HG03025 (cell line): Measurements from ENCODE around the gene TOR4A.
"Not testable (repeated sequence)": the region's sequence is repeated elsewhere in the genome, so short reads cannot be mapped to it uniquely, and the experiment has no call there.

ENCODE experiments used
- ATAC-seq: cut with Tn5 transposase; IDR thresholded peaks from one replicate; pipeline ENCODE4 v1.9.1; 2021; ENCODE audit warnings: mild to moderate bottlenecking, moderate library complexity; ENCODE audit not compliant: unreplicated experiment, low FRiP score

TOR4A gene

GRCh38 chr9:137315581-137316011 is 38.1 kb downstream of the TOR4A start:
- ATAC-seq = no peak

GRCh38 chr9:137316012-137316981 is 38.8 kb downstream of the TOR4A start:
- ATAC-seq = no peak

DNA sequence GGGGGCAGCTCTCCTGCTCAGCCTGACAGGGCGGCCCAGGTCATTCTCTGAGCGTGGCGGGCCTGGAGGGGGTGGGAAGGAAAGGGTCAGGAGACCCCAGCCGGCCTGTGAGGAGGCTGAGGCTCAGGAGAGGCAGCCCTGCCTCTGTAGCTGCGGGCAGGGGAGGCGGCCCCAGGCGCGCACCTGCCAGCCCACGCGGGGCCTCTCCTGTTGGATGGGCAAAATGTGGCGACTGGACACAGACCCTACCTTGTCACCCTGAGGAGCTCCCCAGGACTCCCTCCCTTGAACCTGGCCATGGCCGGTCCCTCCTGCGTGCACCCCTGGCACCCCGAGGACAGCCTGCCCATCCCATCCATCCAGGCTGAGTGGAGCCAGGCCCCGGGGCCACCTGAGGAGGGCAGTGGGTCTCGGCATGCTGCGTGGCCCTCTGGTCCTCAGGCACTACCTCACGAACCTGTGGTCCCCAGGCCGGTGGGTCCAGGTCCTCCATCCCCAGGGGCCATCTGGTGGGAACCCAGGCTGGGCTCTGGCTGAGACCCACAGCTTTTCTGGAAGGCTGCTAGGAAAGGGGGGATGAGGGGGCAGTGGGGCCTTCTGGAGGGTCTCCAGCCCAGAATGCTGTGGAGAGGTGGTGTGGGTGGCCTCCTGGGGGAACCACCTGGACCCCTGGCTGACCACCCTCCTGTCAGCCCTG is 39.6 kb downstream of the TOR4A start:
- no peak for ATAC-seq

GRCh38 chr9:137317718-137318511 is 40.4 kb downstream of the TOR4A start:
- ATAC-seq = no peak

DNA sequence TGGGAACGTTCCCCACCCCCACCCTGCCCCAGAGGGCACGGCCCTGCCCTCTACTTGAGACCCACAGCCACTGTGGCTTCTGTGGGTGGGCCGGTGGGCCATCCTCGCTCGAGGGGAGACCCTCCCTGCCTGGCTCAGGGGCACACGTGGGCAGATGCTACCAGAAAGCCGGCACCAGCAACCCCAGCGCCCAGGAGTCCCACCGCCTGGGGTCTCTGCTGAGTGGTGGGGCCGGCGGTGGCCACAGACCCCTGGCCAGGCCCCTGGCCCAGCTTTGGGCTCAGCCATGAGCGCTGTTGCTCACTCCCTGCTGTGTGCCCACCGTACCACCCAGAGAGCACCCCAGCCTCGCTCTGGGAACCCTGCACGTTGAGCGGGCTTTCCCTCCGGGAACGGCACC is 41.1 kb downstream of the TOR4A start:
- no peak for ATAC-seq

- no peak for ATAC-seq
These were observed 41.6 kb downstream of the TOR4A start for GRCh38 chr9:137319011-137319738.

- no peak for ATAC-seq
These were observed 42.4 kb downstream of the TOR4A start for GRCh38 chr9:137319739-137320551.

DNA sequence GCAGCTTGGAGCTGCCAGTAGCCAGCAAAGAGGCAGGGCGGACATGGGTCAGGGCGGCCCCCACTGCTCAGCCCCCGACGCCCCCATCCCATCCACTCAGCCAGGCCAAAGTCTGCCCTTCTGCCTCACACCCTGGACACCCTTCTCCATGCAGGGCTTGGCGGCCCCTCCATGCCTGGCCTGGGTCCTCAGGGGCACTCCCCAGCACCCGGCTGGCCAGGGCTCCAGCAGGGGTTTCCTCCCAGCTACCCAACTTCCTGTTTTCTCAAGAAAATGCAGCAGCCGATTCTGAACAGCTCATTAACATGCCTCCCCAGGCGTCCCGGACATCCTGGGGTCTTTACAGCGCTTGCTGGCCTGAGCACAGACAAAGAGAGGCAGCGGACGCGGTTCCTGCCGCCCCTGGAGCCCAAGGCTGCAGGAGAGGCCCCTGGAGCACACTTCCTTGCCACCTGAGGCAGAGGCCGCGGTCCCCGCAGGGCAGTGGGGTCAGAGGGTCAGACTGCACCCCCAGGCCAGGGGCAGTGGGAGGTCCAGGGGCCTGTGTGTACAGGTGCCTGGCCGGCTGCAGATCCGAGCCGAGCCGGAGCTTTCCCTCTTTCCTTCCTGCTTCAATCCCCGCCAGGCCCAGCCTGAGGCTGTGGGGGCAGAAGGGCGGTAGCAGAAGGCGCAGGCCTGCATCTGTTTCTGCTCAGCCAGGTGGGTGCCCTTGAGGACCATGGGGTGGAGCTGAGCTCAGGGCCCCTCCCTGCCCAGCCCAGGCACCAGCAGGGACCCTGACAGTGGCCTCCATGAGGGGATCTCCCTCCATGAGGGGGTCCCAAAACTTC is 43.2 kb downstream of the TOR4A start:
- ATAC-seq = no peak

DNA sequence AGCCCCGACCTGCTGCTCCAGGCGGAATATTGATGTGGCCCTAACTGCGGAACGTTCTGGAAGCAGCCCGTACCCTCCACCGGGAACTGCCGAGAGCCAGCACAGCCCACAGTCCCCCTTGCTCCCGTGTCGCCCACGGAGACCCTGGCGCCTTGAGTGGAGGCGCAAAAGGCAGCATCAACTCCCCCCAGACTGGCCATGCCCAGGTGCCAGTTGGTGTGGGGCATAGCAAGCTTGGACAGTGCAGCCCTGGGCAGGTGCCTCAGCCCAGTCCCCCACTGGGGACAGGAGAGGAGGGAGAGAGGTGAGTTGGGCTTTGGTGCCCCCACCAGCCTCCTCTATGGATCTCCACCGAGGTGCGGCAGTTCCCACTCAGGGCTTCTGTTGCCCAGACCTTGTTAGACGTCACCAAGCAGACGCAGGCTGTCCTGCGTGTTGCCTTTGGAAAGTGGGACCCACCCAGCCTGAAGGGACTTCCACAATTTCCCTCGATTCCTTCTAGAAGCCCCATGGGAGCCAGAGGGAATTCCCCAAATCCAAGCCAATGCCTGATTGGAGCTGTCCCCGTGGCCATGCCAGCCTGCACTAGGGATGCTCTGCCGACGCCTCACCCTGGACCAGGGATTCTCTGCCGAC is 44.3 kb downstream of the TOR4A start:
- ATAC-seq = no peak

GRCh38 chr9:137323531-137324331 is 46.2 kb downstream of the TOR4A start:
- ATAC-seq = no peak

- no peak for ATAC-seq
These were observed 47.6 kb downstream of the TOR4A start for GRCh38 chr9:137325124-137325523.

DNA sequence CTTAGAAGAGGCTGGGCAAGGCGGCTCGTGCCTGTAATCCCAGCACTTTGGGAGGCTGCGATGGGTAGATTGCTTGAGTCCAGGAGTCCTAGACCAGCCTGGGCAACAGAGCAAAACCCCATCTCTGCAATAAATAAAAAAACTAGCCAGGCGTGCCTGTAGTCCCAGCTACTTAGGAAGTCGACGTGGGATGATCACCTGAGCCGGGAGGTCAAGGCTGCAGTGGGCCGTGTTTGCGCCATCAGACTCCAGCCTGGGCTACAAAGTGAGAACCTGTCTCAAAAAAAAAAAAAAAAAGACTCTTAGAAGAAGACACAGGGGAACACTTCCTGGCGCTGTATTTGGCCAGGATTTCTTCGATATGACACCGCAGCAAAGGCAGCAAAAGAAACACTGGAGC is 48.3 kb downstream of the TOR4A start:
- ATAC-seq = no peak

- no peak for ATAC-seq
These were observed 49.0 kb downstream of the TOR4A start for GRCh38 chr9:137326445-137327065.

- ATAC-seq = not testable (repeated sequence)
These were observed 50.4 kb downstream of the TOR4A start for GRCh38 chr9:137327641-137328550.

- ATAC-seq = not testable (repeated sequence)
These were observed 52.1 kb downstream of the TOR4A start for GRCh38 chr9:137329590-137329989.

DNA sequence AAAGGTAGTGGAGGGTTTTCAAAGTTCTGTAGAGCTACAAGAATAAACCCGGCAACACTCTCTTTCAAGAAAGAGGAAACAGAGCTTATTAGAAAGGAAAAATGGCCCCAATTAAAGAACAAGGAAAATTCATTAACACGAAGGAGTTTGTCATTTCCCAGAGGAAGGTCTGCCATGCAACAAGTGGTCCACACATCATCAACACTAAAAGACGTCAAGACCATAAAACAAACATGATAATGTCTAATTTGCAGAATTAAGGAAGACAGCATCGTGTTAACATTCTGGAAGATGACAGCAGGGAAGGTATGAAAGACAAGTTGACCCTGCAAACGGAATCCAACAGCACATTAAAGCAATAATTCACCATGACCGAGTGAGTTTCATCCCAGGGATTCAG is 53.2 kb downstream of the TOR4A start:
- no peak for ATAC-seq
